GM23248 (cell line): Measurements from ENCODE around the gene SNX7.

Experiments
- EZH2 ChIP-seq: fragments of 200-600 bp; sonication (generic); IDR thresholded peaks from 2 replicates; pipeline ENCODE4 v1.6.1; 2018; ENCODE audit warnings: antibody characterized with exemption, mild to moderate bottlenecking; ENCODE audit not compliant: insufficient read depth, poor library complexity, severe bottlenecking
- EZH2phosphoT487 ChIP-seq: fragments of 200-600 bp; sonication (generic); IDR thresholded peaks from 2 replicates; pipeline ENCODE4 v1.6.1; 2018; ENCODE audit warnings: antibody characterized with exemption, moderate library complexity, mild to moderate bottlenecking, low read depth; ENCODE audit not compliant: insufficient read depth

DNA sequence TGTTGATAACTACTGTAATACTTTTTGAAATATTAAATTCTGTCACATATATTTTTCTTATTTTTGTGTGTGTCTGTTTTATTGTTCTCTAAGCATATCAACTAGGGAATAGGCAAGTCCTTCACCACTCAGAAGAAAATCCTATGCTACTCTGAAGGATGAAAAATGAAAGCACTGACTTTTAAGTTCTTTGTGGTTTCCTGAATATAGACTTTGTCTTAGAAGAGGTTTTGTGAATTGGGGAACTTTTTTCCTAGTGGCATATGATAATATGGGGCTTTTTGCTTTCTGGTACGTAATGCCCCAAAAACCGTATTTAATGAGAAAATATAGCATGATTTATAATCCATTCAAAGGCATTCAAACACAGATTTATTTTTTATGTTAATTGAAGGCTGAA is 136.0 kb downstream of the SNX7 start:
- no peak for TF ChIP-seq EZH2
- TF ChIP-seq EZH2phosphoT487: no peak
